OCI-LY1 (cell line): ENCODE measurements around the gene TMA7B.

Experiments
- EZH2 ChIP-seq: fragments of 200-600 bp; sonication (generic), shearing (Covaris generic); IDR thresholded peaks from 2 replicates; pipeline ENCODE4 v1.8.0; 2017; ENCODE audit warnings: borderline replicate concordance, mixed run types, mild to moderate bottlenecking, antibody characterized with exemption, low read length, moderate library complexity, mixed read lengths
- TF ChIP-seq, protein P1 (sequence below): fragments of 200-600 bp; sonication (generic), shearing (Covaris generic); IDR thresholded peaks from 2 replicates; pipeline ENCODE4 v1.5.1; 2017; ENCODE audit warnings: mild to moderate bottlenecking, antibody characterized with exemption, low read length, moderate library complexity, mixed read lengths

- TF ChIP-seq, protein P1, sequence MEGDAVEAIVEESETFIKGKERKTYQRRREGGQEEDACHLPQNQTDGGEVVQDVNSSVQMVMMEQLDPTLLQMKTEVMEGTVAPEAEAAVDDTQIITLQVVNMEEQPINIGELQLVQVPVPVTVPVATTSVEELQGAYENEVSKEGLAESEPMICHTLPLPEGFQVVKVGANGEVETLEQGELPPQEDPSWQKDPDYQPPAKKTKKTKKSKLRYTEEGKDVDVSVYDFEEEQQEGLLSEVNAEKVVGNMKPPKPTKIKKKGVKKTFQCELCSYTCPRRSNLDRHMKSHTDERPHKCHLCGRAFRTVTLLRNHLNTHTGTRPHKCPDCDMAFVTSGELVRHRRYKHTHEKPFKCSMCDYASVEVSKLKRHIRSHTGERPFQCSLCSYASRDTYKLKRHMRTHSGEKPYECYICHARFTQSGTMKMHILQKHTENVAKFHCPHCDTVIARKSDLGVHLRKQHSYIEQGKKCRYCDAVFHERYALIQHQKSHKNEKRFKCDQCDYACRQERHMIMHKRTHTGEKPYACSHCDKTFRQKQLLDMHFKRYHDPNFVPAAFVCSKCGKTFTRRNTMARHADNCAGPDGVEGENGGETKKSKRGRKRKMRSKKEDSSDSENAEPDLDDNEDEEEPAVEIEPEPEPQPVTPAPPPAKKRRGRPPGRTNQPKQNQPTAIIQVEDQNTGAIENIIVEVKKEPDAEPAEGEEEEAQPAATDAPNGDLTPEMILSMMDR = no peak
- no peak for TF ChIP-seq EZH2
Observed at GRCh38 chr22:39935612-39936011, 24.6 kb upstream of the TMA7B start.
